PC-3 (cell line): Measurements from ENCODE around the gene RBM7. TPM values are rescaled to one million over a fixed set of nuclear protein-coding genes. Genes with fewer than 3 reads are reported as not detected.
A peak's percentile ranks its signal among the peaks of the same experiment; 100 is the strongest.

Source experiments
- ATAC-seq: fragments of 200-7000 bp; cut with Tn5 transposase; 2 replicates; pipeline ENCODE4 v1.9.1; 2020; ENCODE audit warnings: mild to moderate bottlenecking, moderate library complexity
- BruUV-seq: library from RNA; stranded (reverse); fragments of 400-500 nt; replicated peaks from 2 replicates; lab custom pipeline; 2021; lab: Mats Ljungman, UMichigan
- CTCF ChIA-PET: fragments of 300-600 bp; sonication (Branson Sonifier 250); formaldehyde crosslinking; loops from one replicate; lab custom pipeline; 2022; ENCODE audit warnings: antibody characterized with exemption; lab: Charles Lee
- POLR2A ChIA-PET: fragments of 300-600 bp; sonication (Branson Sonifier 250); formaldehyde crosslinking; loops from one replicate; lab custom pipeline; 2022; ENCODE audit warnings: antibody characterized with exemption; ENCODE audit not compliant: unreplicated experiment; lab: Charles Lee
- DNase-seq: peaks from one replicate; pipeline ENCODE4 v3.0.0-alpha.2; 2015
- H2AFZ ChIP-seq: fragments of 300-600 bp; sonication (generic); 2 replicates; pipeline ENCODE4 v1.6.0; 2016; ENCODE audit warnings: antibody characterized with exemption, low read length
- H3F3A ChIP-seq: fragments of 300-600 bp; sonication (generic); one replicate; pipeline ENCODE4 v1.6.0; 2017; ENCODE audit warnings: antibody characterized with exemption, low read length, control low read depth, mild to moderate bottlenecking; ENCODE audit not compliant: unreplicated experiment
- H3K27ac ChIP-seq: fragments of 300-600 bp; sonication (generic); 2 replicates; pipeline ENCODE4 v1.5.1; 2016; ENCODE audit warnings: mild to moderate bottlenecking, low read length
- H3K27me3 ChIP-seq: fragments of 300-600 bp; sonication (generic); 2 replicates; pipeline ENCODE4 v1.6.1; 2016; ENCODE audit warnings: low read length, mixed read lengths
- H3K36me3 ChIP-seq: fragments of 300-600 bp; sonication (generic); 2 replicates; pipeline ENCODE4 v1.6.1; 2016; ENCODE audit warnings: low read depth, mixed run types, low read length, mixed read lengths
- H3K4me1 ChIP-seq: fragments of 300-600 bp; sonication (generic); 2 replicates; pipeline ENCODE4 v1.5.1; 2016; ENCODE audit warnings: low read length; ENCODE audit not compliant: insufficient read depth
- H3K4me2 ChIP-seq: fragments of 300-600 bp; sonication (generic); 2 replicates; pipeline ENCODE4 v1.6.0; 2016; ENCODE audit warnings: low read length
- H3K4me3 ChIP-seq: fragments of 300-600 bp; sonication (generic); 2 replicates; pipeline ENCODE4 v1.5.1; 2016; ENCODE audit warnings: mild to moderate bottlenecking, low read length, mixed read lengths
- H3K79me2 ChIP-seq: fragments of 300-600 bp; sonication (generic); 2 replicates; pipeline ENCODE4 v1.6.1; 2017; ENCODE audit warnings: low read length, mixed read lengths
- H3K9ac ChIP-seq: fragments of 300-600 bp; sonication (generic); 2 replicates; pipeline ENCODE4 v1.6.0; 2016; ENCODE audit warnings: mild to moderate bottlenecking, low read length
- H3K9me2 ChIP-seq: fragments of 300-600 bp; sonication (generic); replicated peaks from 2 replicates; pipeline ENCODE4 v1.6.1; 2016; ENCODE audit warnings: mixed run types, low read length, mixed read lengths
- H3K9me3 ChIP-seq: fragments of 300-600 bp; sonication (generic); 2 replicates; pipeline ENCODE4 v1.6.1; 2016; ENCODE audit warnings: low read length, mixed read lengths
- H4K20me1 ChIP-seq: fragments of 300-600 bp; sonication (generic); 2 replicates; pipeline ENCODE4 v1.6.1; 2016; ENCODE audit warnings: low read length, mixed read lengths
- CTCF ChIP-seq: fragments of 300-600 bp; sonication (generic); conservative IDR thresholded peaks from 2 replicates; pipeline ENCODE4 v1.5.1; 2017; ENCODE audit warnings: antibody characterized with exemption, low read depth, mild to moderate bottlenecking, low read length
- EZH2 ChIP-seq: fragments of 300-600 bp; sonication (generic); IDR thresholded peaks from one replicate; pipeline ENCODE4 v1.6.1; 2017; ENCODE audit warnings: antibody characterized with exemption, mild to moderate bottlenecking, low read length; ENCODE audit not compliant: unreplicated experiment
- EZH2phosphoT487 ChIP-seq: fragments of 300-600 bp; sonication (generic); IDR thresholded peaks from 2 replicates; pipeline ENCODE4 v1.6.1; 2018; ENCODE audit warnings: mild to moderate bottlenecking, antibody characterized with exemption, low read length, borderline replicate concordance
- intact Hi-C: fragments of 100-400 bp; cut with micrococcal nuclease; formaldehyde crosslinking; loops from 2 replicates; pipeline ENCODE4 v1.9.0; 2023
- total RNA-seq: library from RNA; depleted of rRNA; stranded (reverse); fragments of >200 nt; gene quantifications from 2 replicates; pipeline ENCODE4 v1.2.3, GENCODE V29; 2014

RBM7 gene
- total RNA-seq, 1 experiment from 2014 or later: 30.1 TPM

GRCh38 chr11:114362326-114362725 lies 38.1 kb upstream of the RBM7 start:
- H2AFZ ChIP-seq: no peak overlapping the region
- H3F3A ChIP-seq: no peaks in the 10 kb centered on the region
- DNase-seq (no peak), ATAC-seq (no peak)
- ChIA-PET POLR2A (no interaction called here), CTCF (no interaction called here)
- no peaks in the 10 kb centered on the region for H3K79me2 ChIP-seq
- peaks cover 17% of the 10 kb centered on the region for H3K4me1 ChIP-seq
- no peaks in the 10 kb centered on the region for H3K27me3 ChIP-seq
- TF ChIP-seq EZH2phosphoT487: no peak
- no peak for TF ChIP-seq EZH2
- TF ChIP-seq CTCF: no peak
- no peak overlapping the region for H3K4me2 ChIP-seq
- H3K36me3 ChIP-seq: no peaks in the 10 kb centered on the region
- H3K9ac ChIP-seq: no peak overlapping the region
- no peak overlapping the region for H3K4me3 ChIP-seq
- no peaks in the 10 kb centered on the region for H4K20me1 ChIP-seq
- no TSS peak for BruUV-seq
- no peak overlapping the region for H3K27ac ChIP-seq
- no peaks in the 10 kb centered on the region for H3K9me3 ChIP-seq
- no peaks in the 10 kb centered on the region for H3K9me2 ChIP-seq
- intact Hi-C loops: no loop called here

- Histone ChIP-seq H3K27me3 (no peaks in the 10 kb centered on the region), H3K36me3 (no peaks in the 10 kb centered on the region), H3K9me3 (no peaks in the 10 kb centered on the region), H3K4me2 (no peak overlapping the region), H4K20me1 (no peaks in the 10 kb centered on the region), H2AFZ (no peak overlapping the region), H3K27ac (no peak overlapping the region), H3K9me2 (no peaks in the 10 kb centered on the region), H3F3A (no peaks in the 10 kb centered on the region), H3K9ac (no peak overlapping the region), H3K4me3 (no peak overlapping the region), H3K79me2 (no peaks in the 10 kb centered on the region), H3K4me1 (peaks cover 23% of the 10 kb centered on the region)
- CTCF ChIA-PET: no interaction called here
- DNase-seq (no peak), ATAC-seq (no peak)
- POLR2A ChIA-PET: no interaction called here
- intact Hi-C loops: no loop called here
- no TSS peak for BruUV-seq
- TF ChIP-seq EZH2 (no peak), CTCF (no peak), EZH2phosphoT487 (no peak)
Measured at GRCh38 chr11:114362958-114363357, 37.5 kb upstream of the RBM7 start.

- peak; percentile 87 for DNase-seq
- H3K27me3 ChIP-seq: no peaks in the 10 kb centered on the region
- no peaks in the 10 kb centered on the region for H3K79me2 ChIP-seq
- no peaks in the 10 kb centered on the region for H3K9me2 ChIP-seq
- H3K9me3 ChIP-seq: no peaks in the 10 kb centered on the region
- BruUV-seq: TSS peak; percentile 96
- H3F3A ChIP-seq: no peaks in the 10 kb centered on the region
- H3K9ac ChIP-seq: no peak overlapping the region
- TF ChIP-seq EZH2: no peak
- H4K20me1 ChIP-seq: no peaks in the 10 kb centered on the region
- H3K4me2 ChIP-seq: peak overlapping the region; percentile 70
- intact Hi-C loops: no loop called here
- 0 out of 2 replicates have a peak overlapping the region, but pooled peaks have one; percentile 1 for H3K27ac ChIP-seq
- peak overlapping the region; percentile 36 for H2AFZ ChIP-seq
- peaks cover 31% of the 10 kb centered on the region for H3K4me1 ChIP-seq
- H3K36me3 ChIP-seq: no peaks in the 10 kb centered on the region
- H3K4me3 ChIP-seq: peak overlapping the region; percentile 24; the same call in 1 of the 2 replicates
- ATAC-seq: peak; percentile 91
- CTCF ChIA-PET: no interaction called here
- POLR2A ChIA-PET: no interaction called here
Measured at GRCh38 chr11:114366331-114367243, 33.9 kb upstream of the RBM7 start.
